HG03520 (cell line): ENCODE data around the gene SASH1.

Experiments used
- ATAC-seq: cut with Tn5 transposase; IDR thresholded peaks from one replicate; pipeline ENCODE4 v1.9.1; 2021; ENCODE audit warnings: mild to moderate bottlenecking, moderate library complexity; ENCODE audit not compliant: unreplicated experiment

SASH1 gene

DNA sequence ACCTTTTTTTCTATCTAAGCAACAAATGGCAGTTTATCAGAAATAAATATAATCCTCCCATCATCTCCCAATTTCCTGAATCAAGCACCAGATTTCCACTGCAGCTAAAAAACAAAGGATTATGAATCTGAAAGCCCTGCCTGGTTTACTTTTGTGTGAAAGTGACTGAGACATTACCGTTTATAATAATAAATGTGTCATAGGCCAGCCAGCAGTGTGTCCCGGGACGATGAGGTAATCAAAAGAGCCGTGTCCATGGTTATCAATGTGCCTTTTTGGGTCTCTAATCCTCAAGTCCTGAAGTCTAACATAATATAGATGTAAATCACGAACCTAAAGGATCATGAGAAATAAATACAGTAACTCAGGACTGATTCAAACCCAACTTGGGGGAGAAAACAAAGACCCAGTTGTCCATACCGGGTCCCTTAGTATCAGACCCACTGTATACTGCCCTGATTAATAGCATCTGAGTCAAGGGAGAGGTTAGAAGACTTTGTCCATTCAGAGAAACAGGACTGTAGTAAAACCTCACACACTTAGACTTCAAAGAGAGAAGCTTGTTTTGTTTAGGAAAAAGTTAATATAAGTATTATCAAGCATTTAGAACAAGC, 149.1 kb downstream of the SASH1 start:
- no peak for ATAC-seq

- ATAC-seq: no peak
These were observed 150.1 kb downstream of the SASH1 start for GRCh38 chr6:148492654-148493290.

DNA sequence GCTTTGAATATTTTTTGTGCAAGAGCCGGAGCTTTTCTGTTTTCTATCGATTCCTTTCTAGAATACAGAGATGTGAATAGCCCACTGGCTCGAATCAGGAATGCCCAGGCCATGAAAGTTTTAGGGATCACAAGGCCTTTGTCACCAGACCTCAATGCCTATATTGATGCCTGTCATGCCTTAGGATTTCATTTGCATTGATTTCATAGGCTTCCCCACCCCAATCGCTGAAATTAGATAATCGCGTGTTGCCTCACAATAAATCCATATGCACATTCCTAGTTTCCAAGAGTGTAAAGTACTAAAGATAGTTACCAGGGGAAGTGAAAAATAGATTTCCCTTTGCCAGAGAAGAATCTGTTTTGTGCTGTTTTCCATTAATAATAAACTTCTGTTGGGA, 150.8 kb downstream of the SASH1 start:
- ATAC-seq: no peak

- ATAC-seq: no peak
These were observed 151.6 kb downstream of the SASH1 start for GRCh38 chr6:148494226-148494625.

GRCh38 chr6:148495029-148495428, 152.4 kb downstream of the SASH1 start:
- ATAC-seq: no peak

GRCh38 chr6:148497257-148497656, 154.6 kb downstream of the SASH1 start:
- ATAC-seq: no peak

GRCh38 chr6:148497717-148498116, 155.1 kb downstream of the SASH1 start:
- no peak for ATAC-seq

GRCh38 chr6:148500402-148500801, 157.8 kb downstream of the SASH1 start:
- no peak for ATAC-seq

DNA sequence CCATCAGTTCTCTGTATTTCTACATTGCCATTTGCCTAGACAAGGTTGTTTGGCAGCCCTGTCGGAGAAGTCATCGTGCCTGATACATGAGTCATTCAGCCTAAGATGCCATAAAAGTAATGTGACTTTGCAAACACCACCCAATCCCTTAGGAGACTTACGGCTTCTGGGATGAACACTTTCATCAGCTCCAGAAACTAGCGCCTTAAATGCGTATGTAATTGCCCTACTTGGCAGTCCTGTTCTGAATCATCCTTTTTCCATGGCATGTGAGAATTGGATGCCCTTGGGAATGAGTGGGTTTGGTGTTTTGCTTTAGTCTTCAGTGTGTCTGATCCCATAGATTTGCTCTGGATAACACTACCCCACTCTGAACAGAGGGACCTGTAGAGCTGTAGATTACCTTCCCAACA, 158.5 kb downstream of the SASH1 start:
- no peak for ATAC-seq

- ATAC-seq: no peak
These were observed 159.6 kb downstream of the SASH1 start for GRCh38 chr6:148502083-148502772.

- no peak for ATAC-seq
These were observed 160.1 kb downstream of the SASH1 start for GRCh38 chr6:148502773-148503135.

- no peak for ATAC-seq
These were observed 161.1 kb downstream of the SASH1 start for GRCh38 chr6:148503703-148504102.

- ATAC-seq: no peak
These were observed 165.1 kb downstream of the SASH1 start for GRCh38 chr6:148507774-148508173.

DNA sequence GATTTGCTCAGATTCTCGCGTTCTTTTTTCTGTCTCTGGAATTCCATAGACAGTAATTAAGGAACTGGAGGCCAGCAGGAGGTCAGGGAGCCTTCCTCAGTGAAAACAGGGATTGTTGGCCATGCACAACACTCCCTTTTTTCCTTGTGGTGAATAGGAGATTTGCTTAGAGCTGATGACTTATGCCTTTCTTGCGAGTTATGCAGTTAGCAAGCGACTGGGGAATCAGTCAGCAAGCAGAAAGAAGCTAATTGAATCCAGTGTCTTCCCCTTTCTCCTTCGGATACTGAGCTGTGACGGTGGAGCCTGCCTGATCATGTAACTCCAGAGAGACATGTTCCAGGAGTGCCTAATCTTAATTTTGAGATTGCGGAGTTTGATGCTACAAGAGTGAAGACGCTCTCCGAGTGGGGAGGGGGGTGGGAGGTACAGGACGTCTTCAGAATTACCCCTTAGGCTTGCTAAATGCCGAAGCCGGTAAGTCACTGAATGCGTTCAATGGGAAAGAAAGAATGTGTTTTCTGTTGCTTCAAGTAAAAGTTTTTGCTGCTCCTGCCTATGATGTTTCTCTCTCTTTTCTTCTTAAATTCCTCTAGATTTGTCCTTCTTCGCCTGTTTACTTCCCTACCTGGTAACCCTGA, 165.9 kb downstream of the SASH1 start:
- ATAC-seq: no peak

- no peak for ATAC-seq
These were observed 166.6 kb downstream of the SASH1 start for GRCh38 chr6:148509119-148509799.

DNA sequence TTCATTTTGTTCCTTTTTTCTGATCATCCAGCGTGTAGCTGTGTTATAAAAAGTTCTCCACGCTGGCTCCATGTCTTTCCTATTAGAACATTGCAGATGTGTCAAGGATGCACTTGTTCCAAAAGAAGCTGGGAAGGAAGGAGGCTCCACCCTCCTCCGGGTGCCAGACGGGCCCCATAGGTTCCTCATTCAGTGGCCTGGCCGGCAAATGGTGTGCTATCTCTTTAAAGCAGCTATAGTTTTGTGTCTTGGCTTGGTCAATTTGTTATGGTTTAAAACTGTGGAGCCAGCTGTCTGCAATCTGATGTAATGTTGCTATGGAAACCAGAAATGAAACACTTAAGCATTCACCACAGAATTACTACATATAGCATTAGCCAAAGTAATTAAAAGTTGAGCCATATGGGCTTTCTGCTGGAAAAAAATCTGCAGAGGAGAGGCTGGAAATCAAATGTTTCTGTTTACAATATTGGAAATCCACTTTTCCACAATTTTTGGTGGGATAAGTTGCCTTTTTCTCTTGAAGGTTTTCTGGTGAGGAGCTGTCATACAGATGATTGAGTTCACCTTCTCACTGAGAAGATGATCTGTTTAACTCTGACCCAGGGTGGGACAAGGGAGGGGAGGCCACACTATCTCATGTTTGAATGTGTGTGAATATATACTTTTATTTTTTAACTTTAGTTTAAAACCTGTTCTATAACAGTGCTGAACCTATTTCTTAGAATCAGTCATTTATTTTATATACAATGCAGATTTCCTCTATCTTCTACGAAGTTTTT, 167.4 kb downstream of the SASH1 start:
- ATAC-seq: peak; percentile 83

GRCh38 chr6:148513145-148514071, 170.8 kb downstream of the SASH1 start:
- ATAC-seq: no peak

GRCh38 chr6:148514091-148514845, 171.6 kb downstream of the SASH1 start:
- no peak for ATAC-seq

- ATAC-seq: no peak
These were observed 173.6 kb downstream of the SASH1 start for GRCh38 chr6:148516217-148516616.
